Mesodermal cell (in vitro differentiated cells): ENCODE results near the gene POLR1C.
A peak's percentile ranks its signal among the peaks of the same experiment; 100 is the strongest.

ENCODE experiments used
- H3K27ac ChIP-seq: 2 replicates; pipeline ENCODE4 v1.7.0; 2013; ENCODE audit warnings: mild to moderate bottlenecking, low read depth, low read length, moderate library complexity; ENCODE audit not compliant: severe bottlenecking
- H3K36me3 ChIP-seq: 2 replicates; pipeline ENCODE4 v1.7.1; 2013; ENCODE audit warnings: mild to moderate bottlenecking, low read length, moderate library complexity; ENCODE audit not compliant: control insufficient read depth, insufficient read depth
- H3K4me1 ChIP-seq: one replicate; pipeline ENCODE4 v1.7.1; 2013; ENCODE audit warnings: mild to moderate bottlenecking, low read length; ENCODE audit not compliant: insufficient read depth, control insufficient read depth, poor library complexity, severe bottlenecking
- H3K4me3 ChIP-seq: 2 replicates; pipeline ENCODE4 v1.7.0; 2013; ENCODE audit warnings: low read length, control low read depth, mild to moderate bottlenecking; ENCODE audit not compliant: insufficient read depth, poor library complexity, severe bottlenecking; ENCODE audit errors: extremely low read depth
- H3K9me3 ChIP-seq: 2 replicates; pipeline ENCODE4 v1.7.1; 2013; ENCODE audit warnings: mild to moderate bottlenecking, low read length, moderate library complexity; ENCODE audit not compliant: control insufficient read depth
- WGBS, 2 experiments: methylation state at CpG; one replicate each; pipeline ENCODE4 v1.1.5; 2013; ENCODE audit warnings: missing lambda C conversion rate in 2 of 2; ENCODE audit not compliant: insufficient coverage in 2 of 2; 5-methylcytosine and 5-hydroxymethylcytosine counted together

The POLR1C gene

GRCh38 chr6:43502666-43503065 is 14.2 kb upstream of the POLR1C start:
- peaks cover 78% of the 10 kb centered on the region for H3K36me3 ChIP-seq
- WGBS, 2 experiments, result 100% methylated on average over 2 to 3 of the region's 4 CpGs
- H3K9me3 ChIP-seq, result no peaks in the 10 kb centered on the region
- H3K27ac ChIP-seq, result no peak overlapping the region
- no peaks in the 10 kb centered on the region for H3K4me1 ChIP-seq
- H3K4me3 ChIP-seq, result no peak overlapping the region

- H3K9me3 ChIP-seq, result no peaks in the 10 kb centered on the region
- WGBS, 2 experiments, result 95 to 98% methylated on average over 8 of the region's 8 CpGs
- H3K27ac ChIP-seq, result no peak overlapping the region
- no peak overlapping the region for H3K4me3 ChIP-seq
- peaks cover 70% of the 10 kb centered on the region for H3K36me3 ChIP-seq
- H3K4me1 ChIP-seq, result no peaks in the 10 kb centered on the region
These were observed 13.4 kb upstream of the POLR1C start for GRCh38 chr6:43503443-43503842.

GRCh38 chr6:43504756-43505593 is 11.9 kb upstream of the POLR1C start:
- H3K4me1 ChIP-seq, result no peaks in the 10 kb centered on the region
- WGBS, 2 experiments, result 96% methylated on average over 14 to 19 of the region's 26 CpGs
- H3K27ac ChIP-seq, result no peak overlapping the region
- H3K9me3 ChIP-seq, result no peaks in the 10 kb centered on the region
- peaks cover 54% of the 10 kb centered on the region for H3K36me3 ChIP-seq
- no peak overlapping the region for H3K4me3 ChIP-seq

- peaks cover 49% of the 10 kb centered on the region for H3K36me3 ChIP-seq
- no peak overlapping the region for H3K27ac ChIP-seq
- no peaks in the 10 kb centered on the region for H3K4me1 ChIP-seq
- H3K9me3 ChIP-seq, result no peaks in the 10 kb centered on the region
- H3K4me3 ChIP-seq, result no peak overlapping the region
- 92 to 98% methylated on average over 6 of the region's 6 CpGs for WGBS, 2 experiments
These were observed 11.2 kb upstream of the POLR1C start for GRCh38 chr6:43505718-43506117.

GRCh38 chr6:43506171-43506570 is 10.7 kb upstream of the POLR1C start:
- Histone ChIP-seq H3K27ac (no peak overlapping the region), H3K9me3 (no peaks in the 10 kb centered on the region), H3K36me3 (peaks cover 47% of the 10 kb centered on the region), H3K4me3 (no peak overlapping the region), H3K4me1 (no peaks in the 10 kb centered on the region)
- WGBS, 2 experiments, result no CpG with 5 or more reads among the region's 3 CpGs

- H3K4me1 ChIP-seq, result no peaks in the 10 kb centered on the region
- no peaks in the 10 kb centered on the region for H3K9me3 ChIP-seq
- H3K4me3 ChIP-seq, result no peak overlapping the region
- H3K27ac ChIP-seq, result no peak overlapping the region
- WGBS, 2 experiments, result 34 to 43% methylated on average over 12 to 14 of the region's 14 CpGs
- peaks cover 48% of the 10 kb centered on the region for H3K36me3 ChIP-seq
These were observed 10.0 kb upstream of the POLR1C start for GRCh38 chr6:43506667-43507471.

GRCh38 chr6:43508481-43509141 is 8.3 kb upstream of the POLR1C start:
- peaks cover 50% of the 10 kb centered on the region for H3K36me3 ChIP-seq
- no peaks in the 10 kb centered on the region for H3K9me3 ChIP-seq
- H3K4me3 ChIP-seq, result no peak overlapping the region
- WGBS, 2 experiments, result 69 to 76% methylated on average over 6 to 8 of the region's 8 CpGs
- H3K27ac ChIP-seq, result no peak overlapping the region
- H3K4me1 ChIP-seq, result no peaks in the 10 kb centered on the region

GRCh38 chr6:43509142-43509983 is 7.5 kb upstream of the POLR1C start:
- Histone ChIP-seq H3K4me1 (no peaks in the 10 kb centered on the region), H3K4me3 (peak overlapping the region; percentile 56), H3K36me3 (peaks cover 53% of the 10 kb centered on the region), H3K27ac (no peak overlapping the region), H3K9me3 (no peaks in the 10 kb centered on the region)
- 12 to 20% methylated on average over 41 to 59 of the region's 69 CpGs for WGBS, 2 experiments

- Histone ChIP-seq H3K4me3 (peak within 1 kb of the TSS; percentile 56), H3K27ac (no peak within 1 kb of the TSS), H3K36me3 (peaks cover 53% of the 10 kb centered on the region), H3K9me3 (no peaks in the 10 kb centered on the region), H3K4me1 (peaks cover under 1% of the 10 kb centered on the region)
- 17 to 19% methylated on average over 76 to 88 of the region's 96 CpGs for WGBS, 2 experiments
These were observed 6.7 kb upstream of the POLR1C start, which contains the start of gene LRRC73 for GRCh38 chr6:43509984-43510826. Gene LRRC73 (minus strand): TSS chr6:43510346. CDS start chr6:43509785, 561 bp downstream.
